SU-DHL-6 (cell line): ENCODE measurements around the gene UBXN4.

ENCODE experiments used
- H2AFZ ChIP-seq: fragments of 200-600 bp; sonication (generic); 2 replicates; pipeline ENCODE4 v1.6.1; 2014; ENCODE audit warnings: low read depth, mild to moderate bottlenecking, moderate library complexity, mixed read lengths, antibody characterized with exemption, low read length; ENCODE audit not compliant: severe bottlenecking
- H3F3A ChIP-seq: fragments of 200-600 bp; shearing (Covaris generic); 2 replicates; pipeline ENCODE4 v1.6.0; 2016; ENCODE audit warnings: antibody characterized with exemption, mild to moderate bottlenecking; ENCODE audit not compliant: insufficient read depth
- H3K27ac ChIP-seq: fragments of 200-600 bp; sonication (generic); 2 replicates; pipeline ENCODE4 v1.5.1; 2016; ENCODE audit warnings: low read depth, mild to moderate bottlenecking, low read length, moderate library complexity, mixed read lengths
- H3K27me3 ChIP-seq: fragments of 200-600 bp; sonication (generic), shearing (Covaris generic); 2 replicates; pipeline ENCODE4 v1.6.0; 2014; ENCODE audit warnings: mild to moderate bottlenecking, low read length
- H3K36me3 ChIP-seq: fragments of 200-600 bp; sonication (generic); 2 replicates; pipeline ENCODE4 v1.6.1; 2014; ENCODE audit warnings: mild to moderate bottlenecking, low read length, mixed read lengths
- H3K4me2 ChIP-seq: fragments of 300-600, 200-600 bp; shearing (Covaris generic), sonication (generic); 2 replicates; pipeline ENCODE4 v1.6.0; 2014; ENCODE audit warnings: low read length, low read depth, mild to moderate bottlenecking; ENCODE audit not compliant: poor library complexity, severe bottlenecking
- H3K4me3 ChIP-seq: fragments of 200-600 bp; sonication (generic); 2 replicates; pipeline ENCODE4 v1.5.1; 2014; ENCODE audit warnings: antibody characterized with exemption, low read length, mild to moderate bottlenecking, mixed read lengths; ENCODE audit not compliant: insufficient read depth, poor library complexity, severe bottlenecking
- H3K79me2 ChIP-seq: fragments of 200-600 bp; sonication (generic); 2 replicates; pipeline ENCODE4 v1.6.1; 2014; ENCODE audit warnings: mild to moderate bottlenecking, low read length, moderate library complexity; ENCODE audit not compliant: insufficient read depth
- H3K9ac ChIP-seq: fragments of 200-600 bp; sonication (generic); 2 replicates; pipeline ENCODE4 v1.7.0; 2014; ENCODE audit warnings: mild to moderate bottlenecking, low read length
- H3K9me2 ChIP-seq: fragments of 200-600 bp; sonication (generic); replicated peaks from 2 replicates; pipeline ENCODE4 v1.6.1; 2014; ENCODE audit warnings: low read length; ENCODE audit not compliant: insufficient read depth
- H3K9me3 ChIP-seq: fragments of 200-600 bp; sonication (generic); 2 replicates; pipeline ENCODE4 v1.6.1; 2014; ENCODE audit warnings: low read length, mixed read lengths; ENCODE audit not compliant: insufficient read depth
- H4K20me1 ChIP-seq: fragments of 200-600 bp; sonication (generic); 2 replicates; pipeline ENCODE4 v1.6.1; 2014; ENCODE audit warnings: low read depth, mild to moderate bottlenecking, antibody characterized with exemption, low read length, moderate library complexity, mixed read lengths
- EZH2phosphoT487 ChIP-seq: fragments of 200-600 bp; sonication (generic), shearing (Covaris generic); conservative IDR thresholded peaks from 2 replicates; pipeline ENCODE4 v1.6.1; 2018; ENCODE audit warnings: mild to moderate bottlenecking, antibody characterized with exemption, low read length, moderate library complexity, mixed read lengths
- TF ChIP-seq, protein P1 (sequence below): fragments of 200-600 bp; sonication (generic); IDR thresholded peaks from one replicate; pipeline ENCODE4 v1.5.1; 2017; ENCODE audit warnings: antibody characterized with exemption, mild to moderate bottlenecking, low read length, moderate library complexity; ENCODE audit not compliant: insufficient read depth, poor library complexity, severe bottlenecking

UBXN4 gene

DNA sequence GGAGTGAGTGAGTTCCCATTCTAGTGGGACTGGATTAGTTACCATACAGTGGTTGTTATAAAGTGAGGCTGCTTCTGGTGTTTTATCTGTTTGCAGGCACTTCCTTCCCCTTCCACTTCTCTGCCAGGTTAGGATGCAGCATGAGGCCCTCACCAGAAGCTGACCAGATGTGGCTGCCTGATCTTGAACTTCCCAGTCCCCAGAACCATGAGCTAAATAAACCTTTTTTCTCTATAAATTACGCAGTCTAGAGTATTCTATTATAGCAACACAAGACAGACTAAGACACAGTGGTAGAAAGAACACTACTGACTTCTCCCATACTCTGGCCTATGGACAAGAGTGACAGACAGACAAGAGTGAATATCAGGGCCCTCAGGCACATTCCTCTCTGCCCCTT is 81.2 kb downstream of the UBXN4 start:
- no peaks in the 10 kb centered on the region for H3F3A ChIP-seq
- no peak overlapping the region for H3K27ac ChIP-seq
- H3K79me2 ChIP-seq, result no peaks in the 10 kb centered on the region
- H3K4me3 ChIP-seq, result no peak overlapping the region
- no peak overlapping the region for H3K9ac ChIP-seq
- H3K9me2 ChIP-seq, result no peaks in the 10 kb centered on the region
- no peaks in the 10 kb centered on the region for H3K36me3 ChIP-seq
- no peaks in the 10 kb centered on the region for H4K20me1 ChIP-seq
- no peak for TF ChIP-seq EZH2phosphoT487
- TF ChIP-seq, protein P1, sequence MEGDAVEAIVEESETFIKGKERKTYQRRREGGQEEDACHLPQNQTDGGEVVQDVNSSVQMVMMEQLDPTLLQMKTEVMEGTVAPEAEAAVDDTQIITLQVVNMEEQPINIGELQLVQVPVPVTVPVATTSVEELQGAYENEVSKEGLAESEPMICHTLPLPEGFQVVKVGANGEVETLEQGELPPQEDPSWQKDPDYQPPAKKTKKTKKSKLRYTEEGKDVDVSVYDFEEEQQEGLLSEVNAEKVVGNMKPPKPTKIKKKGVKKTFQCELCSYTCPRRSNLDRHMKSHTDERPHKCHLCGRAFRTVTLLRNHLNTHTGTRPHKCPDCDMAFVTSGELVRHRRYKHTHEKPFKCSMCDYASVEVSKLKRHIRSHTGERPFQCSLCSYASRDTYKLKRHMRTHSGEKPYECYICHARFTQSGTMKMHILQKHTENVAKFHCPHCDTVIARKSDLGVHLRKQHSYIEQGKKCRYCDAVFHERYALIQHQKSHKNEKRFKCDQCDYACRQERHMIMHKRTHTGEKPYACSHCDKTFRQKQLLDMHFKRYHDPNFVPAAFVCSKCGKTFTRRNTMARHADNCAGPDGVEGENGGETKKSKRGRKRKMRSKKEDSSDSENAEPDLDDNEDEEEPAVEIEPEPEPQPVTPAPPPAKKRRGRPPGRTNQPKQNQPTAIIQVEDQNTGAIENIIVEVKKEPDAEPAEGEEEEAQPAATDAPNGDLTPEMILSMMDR, result no peak
- no peak overlapping the region for H2AFZ ChIP-seq
- H3K9me3 ChIP-seq, result no peaks in the 10 kb centered on the region
- no peak overlapping the region for H3K4me2 ChIP-seq
- H3K27me3 ChIP-seq, result no peaks in the 10 kb centered on the region

DNA sequence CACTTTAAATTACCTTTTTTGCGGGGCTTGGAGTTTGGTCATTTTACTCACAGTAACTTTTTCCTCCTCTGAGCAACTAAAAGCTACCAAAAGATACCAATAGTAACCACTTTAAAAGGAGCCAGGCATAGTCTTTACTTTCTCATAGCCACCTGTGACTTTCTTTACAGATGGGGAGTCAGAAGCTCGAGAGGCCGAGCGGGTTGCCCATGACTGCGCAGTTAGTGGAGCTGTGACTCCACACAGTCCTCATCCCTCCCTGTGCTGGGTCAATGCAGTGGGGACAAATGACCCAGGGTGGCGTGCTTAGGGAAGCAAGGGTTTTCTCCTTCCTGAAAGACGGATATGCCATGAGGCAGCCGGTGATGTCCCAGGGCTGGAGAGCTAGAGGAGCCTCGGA is 83.5 kb downstream of the UBXN4 start:
- H3K4me2 ChIP-seq, result no peak overlapping the region
- no peaks in the 10 kb centered on the region for H3K9me2 ChIP-seq
- H3K79me2 ChIP-seq, result no peaks in the 10 kb centered on the region
- no peak overlapping the region for H3K4me3 ChIP-seq
- H3K36me3 ChIP-seq, result no peaks in the 10 kb centered on the region
- no peaks in the 10 kb centered on the region for H3K9me3 ChIP-seq
- no peaks in the 10 kb centered on the region for H4K20me1 ChIP-seq
- H3K9ac ChIP-seq, result no peak overlapping the region
- no peak for TF ChIP-seq EZH2phosphoT487
- TF ChIP-seq, protein P1, result no peak
- no peaks in the 10 kb centered on the region for H3F3A ChIP-seq
- H3K27ac ChIP-seq, result no peak overlapping the region
- H2AFZ ChIP-seq, result no peak overlapping the region
- H3K27me3 ChIP-seq, result no peaks in the 10 kb centered on the region

DNA sequence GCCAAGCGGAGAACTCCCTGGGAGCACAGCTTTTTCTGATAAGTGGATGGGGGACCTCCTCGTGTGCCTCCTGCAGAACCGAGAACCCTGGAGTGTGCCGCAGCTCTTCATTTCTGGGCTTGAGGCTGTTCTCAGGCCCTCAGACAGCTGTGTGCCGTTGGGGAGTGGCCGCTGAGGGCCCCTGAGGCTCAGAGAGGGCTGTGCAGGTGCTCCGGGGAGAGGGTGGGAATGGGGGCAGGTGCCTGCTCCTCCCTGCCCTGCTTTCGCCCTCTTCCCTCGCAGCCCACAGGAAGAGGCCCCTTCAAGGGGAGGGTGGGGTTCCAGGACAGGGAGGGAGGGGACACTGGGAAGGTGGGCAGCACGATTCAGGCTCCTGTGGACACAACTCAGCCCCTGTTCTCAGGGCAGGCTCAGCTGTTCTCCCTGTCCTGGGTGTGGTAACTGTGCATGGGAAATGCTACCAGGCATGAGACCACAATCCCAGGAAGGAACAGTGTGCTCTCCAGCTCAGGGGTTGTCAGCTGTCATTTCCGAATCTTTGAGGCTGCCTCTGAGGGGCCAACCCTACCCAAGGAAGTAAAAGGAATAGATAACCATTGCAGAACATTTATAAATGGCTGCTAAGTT is 84.0 kb downstream of the UBXN4 start:
- TF ChIP-seq EZH2phosphoT487, result no peak
- TF ChIP-seq, protein P1, result no peak
- no peak overlapping the region for H3K9ac ChIP-seq
- H3K79me2 ChIP-seq, result no peaks in the 10 kb centered on the region
- no peak overlapping the region for H3K27ac ChIP-seq
- H3K27me3 ChIP-seq, result no peaks in the 10 kb centered on the region
- no peaks in the 10 kb centered on the region for H3F3A ChIP-seq
- no peaks in the 10 kb centered on the region for H3K9me2 ChIP-seq
- H3K4me3 ChIP-seq, result no peak overlapping the region
- H2AFZ ChIP-seq, result no peak overlapping the region
- H3K4me2 ChIP-seq, result no peak overlapping the region
- H3K9me3 ChIP-seq, result no peaks in the 10 kb centered on the region
- H3K36me3 ChIP-seq, result no peaks in the 10 kb centered on the region
- no peaks in the 10 kb centered on the region for H4K20me1 ChIP-seq
